ENCODE data around the gene GSN. TPM values are rescaled to one million over a fixed set of nuclear protein-coding genes. Genes with fewer than 3 reads are reported as not detected.
A peak's percentile ranks its signal among the peaks of the same experiment; 100 is the strongest.

The GSN gene
- total RNA-seq, 1 donor from 2014 or later, result 72.1 TPM

DNA sequence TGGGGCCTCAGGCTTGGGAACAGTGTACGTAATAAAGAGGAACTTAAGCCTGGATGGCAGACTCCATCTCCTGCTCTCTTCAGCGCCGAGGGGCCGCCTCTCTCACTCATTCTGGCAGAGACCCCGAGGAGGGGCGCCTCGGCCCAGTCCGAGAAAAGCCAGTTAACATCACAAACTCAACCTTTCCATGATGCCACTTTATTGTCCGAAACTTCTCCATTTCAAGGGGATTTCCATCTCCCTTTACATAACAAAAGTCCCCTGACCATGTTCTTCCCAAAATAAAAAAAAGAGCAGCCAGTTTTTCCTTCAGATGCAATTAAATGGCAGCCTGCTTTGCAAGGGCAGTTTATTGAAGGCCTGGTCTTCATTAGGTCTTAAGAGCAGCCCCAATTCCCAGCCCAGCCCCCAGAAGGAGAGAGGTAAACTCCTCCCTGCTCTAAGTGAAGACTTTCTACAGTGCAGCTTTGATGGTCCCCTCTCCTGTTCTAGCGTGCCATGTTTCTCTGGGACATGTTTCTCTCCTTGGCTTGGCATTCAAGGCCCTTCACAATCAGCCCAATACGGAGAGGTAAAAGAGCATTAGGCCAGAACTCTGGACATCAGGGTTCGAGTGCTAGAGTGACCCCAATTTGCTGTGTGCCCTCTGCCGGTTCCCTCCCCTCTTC lies 46.8 kb upstream of the GSN start:
- peak overlapping the region; percentile 67 for H3K4me2 ChIP-seq
- peak; percentile 45 for DNase-seq (ENCODE audit: low spot score)

DNA sequence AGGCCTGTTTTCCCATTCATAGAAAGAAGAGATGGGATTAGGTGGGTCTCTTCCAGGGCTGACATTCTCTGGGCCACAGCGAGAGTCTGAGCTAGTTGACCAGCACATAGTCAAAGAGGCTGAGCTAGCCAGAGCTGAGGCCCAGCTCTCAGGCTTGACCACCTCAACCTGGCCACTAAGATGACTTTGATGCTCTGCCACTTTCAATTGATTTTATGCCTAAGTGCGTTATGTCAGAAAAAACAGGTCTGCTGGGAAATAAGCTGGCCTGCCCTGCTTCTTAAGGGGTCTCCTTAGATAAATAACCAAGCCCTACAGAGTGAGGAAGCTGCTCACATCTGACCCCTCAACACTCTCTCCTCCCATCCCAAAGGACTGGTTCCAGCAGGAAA lies 46.3 kb upstream of the GSN start:
- TF ChIP-seq EZH2 (IDR thresholded peaks at IDR 0.05) (no peak), EZH2phosphoT487 (IDR thresholded peaks at IDR 0.05) (no peak)
- TF ChIP-seq, protein P1, sequence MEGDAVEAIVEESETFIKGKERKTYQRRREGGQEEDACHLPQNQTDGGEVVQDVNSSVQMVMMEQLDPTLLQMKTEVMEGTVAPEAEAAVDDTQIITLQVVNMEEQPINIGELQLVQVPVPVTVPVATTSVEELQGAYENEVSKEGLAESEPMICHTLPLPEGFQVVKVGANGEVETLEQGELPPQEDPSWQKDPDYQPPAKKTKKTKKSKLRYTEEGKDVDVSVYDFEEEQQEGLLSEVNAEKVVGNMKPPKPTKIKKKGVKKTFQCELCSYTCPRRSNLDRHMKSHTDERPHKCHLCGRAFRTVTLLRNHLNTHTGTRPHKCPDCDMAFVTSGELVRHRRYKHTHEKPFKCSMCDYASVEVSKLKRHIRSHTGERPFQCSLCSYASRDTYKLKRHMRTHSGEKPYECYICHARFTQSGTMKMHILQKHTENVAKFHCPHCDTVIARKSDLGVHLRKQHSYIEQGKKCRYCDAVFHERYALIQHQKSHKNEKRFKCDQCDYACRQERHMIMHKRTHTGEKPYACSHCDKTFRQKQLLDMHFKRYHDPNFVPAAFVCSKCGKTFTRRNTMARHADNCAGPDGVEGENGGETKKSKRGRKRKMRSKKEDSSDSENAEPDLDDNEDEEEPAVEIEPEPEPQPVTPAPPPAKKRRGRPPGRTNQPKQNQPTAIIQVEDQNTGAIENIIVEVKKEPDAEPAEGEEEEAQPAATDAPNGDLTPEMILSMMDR (IDR thresholded peaks at IDR 0.05), result no peak
- Histone ChIP-seq H3K79me2 (ENCODE audit: low read depth) (no peaks in the 10 kb centered on the region), H3K4me3 (no peak overlapping the region), H4K20me1 (ENCODE audit: low read depth) (no peaks in the 10 kb centered on the region), H3K4me2 (no peak overlapping the region), H3F3A (ENCODE audit: low read depth) (peaks cover 23% of the 10 kb centered on the region), H3K9me3 (ENCODE audit: low read depth) (no peaks in the 10 kb centered on the region), H3K9ac (no peak overlapping the region), H3K36me3 (no peaks in the 10 kb centered on the region), H2AFZ (replicated peaks) (peak overlapping the region; percentile 69), H3K27me3 (peaks cover 31% of the 10 kb centered on the region), H3K27ac (no peak overlapping the region), H3K4me1 (peaks cover 34% of the 10 kb centered on the region)
- Mint-ChIP-seq H3K4me3 (no peak overlapping the region), H3K36me3 (no peaks in the 10 kb centered on the region), H3K27me3 (ENCODE audit: insufficient read depth, low read depth) (peaks cover 7% of the 10 kb centered on the region), H3K4me1 (peaks cover 39% of the 10 kb centered on the region), H3K27ac (no peak overlapping the region), H3K9me3 (no peaks in the 10 kb centered on the region)
- no peak for DNase-seq (ENCODE audit: low spot score)

More for the DNA sequence above, 46.8 kb upstream of the GSN start:
- peaks cover 7% of the 10 kb centered on the region for H3K27me3 Mint-ChIP-seq (ENCODE audit: insufficient read depth, low read depth)
- peaks cover 37% of the 10 kb centered on the region for H3K4me1 Mint-ChIP-seq
- H3K4me3 ChIP-seq, result peak overlapping the region; percentile 14
- peaks cover 23% of the 10 kb centered on the region for H3F3A ChIP-seq (ENCODE audit: low read depth)
- no peak overlapping the region for H3K9ac ChIP-seq
- H3K9me3 ChIP-seq (ENCODE audit: low read depth), result no peaks in the 10 kb centered on the region
- H3K27ac Mint-ChIP-seq, result peak overlapping the region; percentile 50
- peaks cover 34% of the 10 kb centered on the region for H3K4me1 ChIP-seq
- H3K9me3 Mint-ChIP-seq, result no peaks in the 10 kb centered on the region
- H3K27me3 ChIP-seq, result peaks cover 31% of the 10 kb centered on the region
- no peaks in the 10 kb centered on the region for H3K36me3 Mint-ChIP-seq
- peak overlapping the region; percentile 69 for H2AFZ ChIP-seq (replicated peaks)
- H4K20me1 ChIP-seq (ENCODE audit: low read depth), result no peaks in the 10 kb centered on the region
- TF ChIP-seq EZH2 (IDR thresholded peaks at IDR 0.05), result no peak
- TF ChIP-seq, protein P1 (IDR thresholded peaks at IDR 0.05), result no peak
- TF ChIP-seq EZH2phosphoT487 (IDR thresholded peaks at IDR 0.05), result no peak
- H3K36me3 ChIP-seq, result no peaks in the 10 kb centered on the region
- peak overlapping the region; percentile 5 for H3K27ac ChIP-seq
- no peaks in the 10 kb centered on the region for H3K79me2 ChIP-seq (ENCODE audit: low read depth)
- no peak overlapping the region for H3K4me3 Mint-ChIP-seq

DNA sequence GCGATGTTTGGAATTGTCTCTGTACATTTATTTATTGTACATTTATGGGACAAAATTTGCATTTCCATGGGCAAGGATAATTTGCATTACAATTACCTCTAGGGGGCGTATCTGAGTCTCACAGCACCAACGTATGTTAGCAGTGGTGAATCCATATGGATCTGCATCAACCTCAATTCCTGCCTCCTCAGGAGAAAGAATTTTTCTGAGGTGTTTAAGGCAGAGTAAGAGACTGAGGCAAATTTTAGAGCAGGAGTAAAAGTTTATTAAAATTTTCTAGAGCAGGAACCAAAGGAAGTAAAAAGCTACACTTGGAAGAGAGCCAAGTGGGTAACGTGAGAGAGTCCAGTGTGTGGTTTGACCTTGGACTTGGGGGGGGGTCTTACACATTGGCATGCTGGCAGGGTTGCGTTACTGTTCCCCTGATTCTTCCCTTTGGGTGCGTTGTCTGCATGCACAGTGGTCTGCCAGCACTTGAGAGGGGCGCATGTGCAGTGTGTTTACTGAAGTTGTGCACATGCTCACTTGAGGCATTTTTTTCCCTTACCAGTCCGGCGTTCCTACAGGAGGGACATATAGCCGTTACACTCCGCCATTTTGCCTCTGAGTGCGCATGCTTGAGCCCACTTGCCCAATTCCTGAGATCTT lies 45.3 kb upstream of the GSN start:
- H2AFZ ChIP-seq (replicated peaks), result no peak overlapping the region
- Mint-ChIP-seq H3K36me3 (no peaks in the 10 kb centered on the region), H3K9me3 (no peaks in the 10 kb centered on the region), H3K27ac (peak overlapping the region; percentile 46), H3K27me3 (ENCODE audit: insufficient read depth, low read depth) (peaks cover 7% of the 10 kb centered on the region), H3K4me3 (no peak overlapping the region), H3K4me1 (peaks cover 39% of the 10 kb centered on the region)
- peak; percentile 58 for DNase-seq (ENCODE audit: low spot score)
- peaks cover 31% of the 10 kb centered on the region for H3K27me3 ChIP-seq
- H3K4me2 ChIP-seq, result no peak overlapping the region
- no peak for TF ChIP-seq EZH2 (IDR thresholded peaks at IDR 0.05)
- TF ChIP-seq, protein P1 (IDR thresholded peaks at IDR 0.05), result peak; percentile 89
- H3F3A ChIP-seq (ENCODE audit: low read depth), result peaks cover 23% of the 10 kb centered on the region
- no peaks in the 10 kb centered on the region for H3K79me2 ChIP-seq (ENCODE audit: low read depth)
- no peak overlapping the region for H3K27ac ChIP-seq
- no peak overlapping the region for H3K9ac ChIP-seq
- H3K9me3 ChIP-seq (ENCODE audit: low read depth), result no peaks in the 10 kb centered on the region
- peaks cover 30% of the 10 kb centered on the region for H3K4me1 ChIP-seq
- H3K36me3 ChIP-seq, result no peaks in the 10 kb centered on the region
- no peaks in the 10 kb centered on the region for H4K20me1 ChIP-seq (ENCODE audit: low read depth)
- H3K4me3 ChIP-seq, result no peak overlapping the region

Data from neural progenitor cell (in vitro differentiated cells).